SK-N-SH treated with all-trans-retinoic acid at 6 μM for 48 hours (cell line): ENCODE measurements around the gene TMEM165.

Source experiments
- BACH2 ChIP-seq: fragments of 250-450 bp; sonication (Bioruptor Pico); IDR thresholded peaks from 2 replicates; pipeline ENCODE4 v1.9.0; 2021; ENCODE audit warnings: mild to moderate bottlenecking, borderline replicate concordance
- RARB ChIP-seq: fragments of 250-450 bp; sonication (Bioruptor Pico); IDR thresholded peaks from 2 replicates; pipeline ENCODE4 v1.8.0; 2021; ENCODE audit warnings: mild to moderate bottlenecking, moderate library complexity
- TOX ChIP-seq: fragments of 250-450 bp; sonication (Bioruptor Pico); IDR thresholded peaks from 2 replicates; pipeline ENCODE4 v1.8.0; 2021; ENCODE audit warnings: mild to moderate bottlenecking, moderate library complexity, borderline replicate concordance
- ZC3H10 ChIP-seq: fragments of 250-450 bp; sonication (Bioruptor Pico); IDR thresholded peaks from 2 replicates; pipeline ENCODE4 v1.5.1; 2021; ENCODE audit warnings: mild to moderate bottlenecking, moderate library complexity
- ZFP3 ChIP-seq: fragments of 250-450 bp; sonication (Bioruptor Pico); IDR thresholded peaks from 2 replicates; pipeline ENCODE4 v1.5.0; 2020; ENCODE audit warnings: mild to moderate bottlenecking, moderate library complexity
- ZFP30 ChIP-seq: fragments of 450-650 bp; formaldehyde crosslinking; IDR thresholded peaks from 2 replicates; pipeline ENCODE4 v1.5.0; 2022; ENCODE audit warnings: mild to moderate bottlenecking, moderate library complexity
- ZNF565 ChIP-seq: fragments of 450-650 bp; formaldehyde crosslinking; conservative IDR thresholded peaks from 2 replicates; pipeline ENCODE4 v1.5.0; 2020; ENCODE audit warnings: low read depth, mild to moderate bottlenecking, moderate library complexity
- ZNF8 ChIP-seq: fragments of 450-650 bp; formaldehyde crosslinking; IDR thresholded peaks from 2 replicates; pipeline ENCODE4 v1.5.0; 2020; ENCODE audit warnings: mild to moderate bottlenecking, moderate library complexity
- TF ChIP-seq, protein P1 (sequence below): fragments of 250-450 bp; sonication (Bioruptor Pico); IDR thresholded peaks from 2 replicates; pipeline ENCODE4 v1.8.0; 2020; ENCODE audit warnings: mild to moderate bottlenecking, moderate library complexity, borderline replicate concordance
- TF ChIP-seq, protein P2 (sequence below): fragments of 250-450 bp; sonication (Bioruptor Pico); IDR thresholded peaks from 2 replicates; pipeline ENCODE4 v1.8.0; 2021; ENCODE audit warnings: low read depth, mild to moderate bottlenecking, moderate library complexity, borderline replicate concordance
- TF ChIP-seq, protein P3 (sequence below): fragments of 250-450 bp; sonication (Bioruptor Pico); IDR thresholded peaks from 2 replicates; pipeline ENCODE4 v1.5.1; 2020; ENCODE audit warnings: low read depth, mild to moderate bottlenecking, moderate library complexity

DNA sequence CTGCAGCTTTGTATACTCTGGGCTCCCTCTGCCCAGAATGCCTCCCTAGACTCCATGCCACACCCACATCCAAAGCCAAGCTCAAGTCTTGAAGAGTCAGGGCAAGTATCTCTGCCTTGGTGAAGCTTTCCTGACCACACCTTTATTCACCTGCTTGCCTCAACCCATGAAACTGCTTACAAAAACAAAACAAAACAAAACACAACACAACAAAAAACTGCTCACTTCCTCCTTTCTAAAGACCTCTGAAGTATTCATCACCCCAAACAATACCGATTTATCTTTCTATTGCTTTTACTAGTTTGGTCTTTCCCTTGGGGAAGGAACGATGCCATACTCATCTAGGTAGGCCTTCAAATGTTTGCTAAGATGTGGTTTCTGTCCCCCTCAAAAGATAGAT lies 45.0 kb downstream of the TMEM165 start:
- TF ChIP-seq TOX (CRISPR knock-in tag) (no peak), RARB (CRISPR knock-in tag) (no peak), BACH2 (CRISPR knock-in tag) (no peak), ZNF8 (CRISPR knock-in tag) (no peak), ZFP3 (CRISPR knock-in tag) (no peak), ZNF565 (CRISPR knock-in tag) (no peak), ZFP30 (CRISPR knock-in tag) (no peak), ZC3H10 (CRISPR knock-in tag) (no peak)
- TF ChIP-seq, protein P1, sequence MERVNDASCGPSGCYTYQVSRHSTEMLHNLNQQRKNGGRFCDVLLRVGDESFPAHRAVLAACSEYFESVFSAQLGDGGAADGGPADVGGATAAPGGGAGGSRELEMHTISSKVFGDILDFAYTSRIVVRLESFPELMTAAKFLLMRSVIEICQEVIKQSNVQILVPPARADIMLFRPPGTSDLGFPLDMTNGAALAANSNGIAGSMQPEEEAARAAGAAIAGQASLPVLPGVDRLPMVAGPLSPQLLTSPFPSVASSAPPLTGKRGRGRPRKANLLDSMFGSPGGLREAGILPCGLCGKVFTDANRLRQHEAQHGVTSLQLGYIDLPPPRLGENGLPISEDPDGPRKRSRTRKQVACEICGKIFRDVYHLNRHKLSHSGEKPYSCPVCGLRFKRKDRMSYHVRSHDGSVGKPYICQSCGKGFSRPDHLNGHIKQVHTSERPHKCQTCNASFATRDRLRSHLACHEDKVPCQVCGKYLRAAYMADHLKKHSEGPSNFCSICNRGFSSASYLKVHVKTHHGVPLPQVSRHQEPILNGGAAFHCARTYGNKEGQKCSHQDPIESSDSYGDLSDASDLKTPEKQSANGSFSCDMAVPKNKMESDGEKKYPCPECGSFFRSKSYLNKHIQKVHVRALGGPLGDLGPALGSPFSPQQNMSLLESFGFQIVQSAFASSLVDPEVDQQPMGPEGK (CRISPR knock-in tag), result no peak
- TF ChIP-seq, protein P2, sequence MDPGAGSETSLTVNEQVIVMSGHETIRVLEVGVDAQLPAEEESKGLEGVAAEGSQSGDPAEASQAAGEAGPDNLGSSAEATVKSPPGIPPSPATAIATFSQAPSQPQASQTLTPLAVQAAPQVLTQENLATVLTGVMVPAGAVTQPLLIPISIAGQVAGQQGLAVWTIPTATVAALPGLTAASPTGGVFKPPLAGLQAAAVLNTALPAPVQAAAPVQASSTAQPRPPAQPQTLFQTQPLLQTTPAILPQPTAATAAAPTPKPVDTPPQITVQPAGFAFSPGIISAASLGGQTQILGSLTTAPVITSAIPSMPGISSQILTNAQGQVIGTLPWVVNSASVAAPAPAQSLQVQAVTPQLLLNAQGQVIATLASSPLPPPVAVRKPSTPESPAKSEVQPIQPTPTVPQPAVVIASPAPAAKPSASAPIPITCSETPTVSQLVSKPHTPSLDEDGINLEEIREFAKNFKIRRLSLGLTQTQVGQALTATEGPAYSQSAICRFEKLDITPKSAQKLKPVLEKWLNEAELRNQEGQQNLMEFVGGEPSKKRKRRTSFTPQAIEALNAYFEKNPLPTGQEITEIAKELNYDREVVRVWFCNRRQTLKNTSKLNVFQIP (CRISPR knock-in tag), result no peak
- TF ChIP-seq, protein P3, sequence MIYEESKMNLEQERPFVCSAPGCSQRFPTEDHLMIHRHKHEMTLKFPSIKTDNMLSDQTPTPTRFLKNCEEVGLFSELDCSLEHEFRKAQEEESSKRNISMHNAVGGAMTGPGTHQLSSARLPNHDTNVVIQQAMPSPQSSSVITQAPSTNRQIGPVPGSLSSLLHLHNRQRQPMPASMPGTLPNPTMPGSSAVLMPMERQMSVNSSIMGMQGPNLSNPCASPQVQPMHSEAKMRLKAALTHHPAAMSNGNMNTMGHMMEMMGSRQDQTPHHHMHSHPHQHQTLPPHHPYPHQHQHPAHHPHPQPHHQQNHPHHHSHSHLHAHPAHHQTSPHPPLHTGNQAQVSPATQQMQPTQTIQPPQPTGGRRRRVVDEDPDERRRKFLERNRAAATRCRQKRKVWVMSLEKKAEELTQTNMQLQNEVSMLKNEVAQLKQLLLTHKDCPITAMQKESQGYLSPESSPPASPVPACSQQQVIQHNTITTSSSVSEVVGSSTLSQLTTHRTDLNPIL (CRISPR knock-in tag), result no peak
